Measurements from ENCODE around the gene ASCC1. TPM values are rescaled to one million over a fixed set of nuclear protein-coding genes. Genes with fewer than 3 reads are reported as not detected.

The ASCC1 gene
- total RNA-seq, 4 donors from 2014 or later, result 13.4 to 34.0 (median 20.5) TPM

DNA sequence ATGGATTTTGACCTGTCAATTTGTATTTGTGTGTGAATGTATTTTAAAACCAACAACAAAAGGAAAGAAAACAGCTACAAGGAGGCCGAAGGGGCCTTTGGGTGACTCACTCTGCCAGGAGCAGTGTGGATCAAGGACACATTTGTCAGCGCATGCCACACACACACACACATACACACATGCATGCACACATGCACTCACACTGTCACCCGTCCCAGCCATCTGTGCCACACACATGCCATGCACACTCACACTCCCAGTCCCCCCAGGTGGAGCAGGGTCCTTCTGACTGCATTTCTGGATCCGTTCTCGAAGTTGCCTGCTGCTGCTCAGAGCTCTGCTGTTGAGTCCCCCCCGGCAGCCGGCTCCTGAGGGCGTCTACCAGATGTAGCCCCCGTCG lies 153.7 kb downstream of the ASCC1 start:
- in situ Hi-C loops (cut with MboI; ENCODE audit: low pct_ligation_motif_present in 1 of 4, low pct_unique_long_range_greater_than_20kb in 1 of 4, low sequenced_read_pairs in 3 of 4) (loop anchor here in 2 of 4 donors (25.0 kb wide), 1 partner anchor 275 kb away; no protein-coding TSS in a partner anchor), intact Hi-C loops (cut with DNase I; ENCODE audit: low total_unique reads) (no loop called here)
- peaks cover 0 to 6% (median 2%) of the 10 kb centered on the region in 4 donors for H3K4me1 ChIP-seq
- no peak overlapping the region for H3K27ac ChIP-seq
- no peak overlapping the region for H3K4me3 ChIP-seq
- 94% methylated on average over 10 of the region's 10 CpGs; no CpG with 5 or more reads in 1 of the 2 donors for WGBS, 2 donors (ENCODE audit: low coverage in 1 of 2)
- H3K36me3 ChIP-seq, result no peaks in the 10 kb centered on the region
- TF ChIP-seq POLR2A (IDR thresholded peaks at IDR 0.05) (no peak), CTCF (IDR thresholded peaks at IDR 0.05) (no peak), POLR2AphosphoS5 (IDR thresholded peaks at IDR 0.05) (no peak), EP300 (IDR thresholded peaks at IDR 0.05; ENCODE audit: low read depth) (no peak)
- H3K27me3 ChIP-seq, result no peaks in the 10 kb centered on the region
- no peak for DNase-seq
- no peaks in the 10 kb centered on the region for H3K9me3 ChIP-seq

DNA sequence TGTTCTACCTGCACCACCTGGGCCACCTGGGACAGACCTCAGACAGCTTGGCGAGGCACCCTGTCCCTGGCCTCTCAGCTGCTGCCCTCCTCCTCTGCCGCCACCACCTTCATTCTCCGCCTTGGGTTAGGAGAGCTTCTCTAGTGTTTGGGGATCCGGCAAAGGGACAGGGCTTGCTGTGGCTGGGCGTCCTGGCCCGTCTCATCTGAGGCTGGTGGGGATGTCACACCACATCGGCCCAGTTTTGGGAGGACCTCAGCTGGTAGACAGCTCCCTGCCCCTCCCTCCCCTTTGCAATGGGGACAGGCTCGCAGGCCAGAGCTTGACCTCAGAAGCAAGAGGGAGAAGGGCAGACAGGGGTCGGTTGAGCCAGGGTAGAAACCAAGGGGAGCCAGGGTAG lies 154.1 kb downstream of the ASCC1 start:
- intact Hi-C loops (cut with DNase I; ENCODE audit: low total_unique reads) (no loop called here), in situ Hi-C loops (cut with MboI; ENCODE audit: low pct_ligation_motif_present in 1 of 4, low pct_unique_long_range_greater_than_20kb in 1 of 4, low sequenced_read_pairs in 3 of 4) (loop anchor here in 2 of 4 donors (25.0 kb wide), 1 partner anchor 275 kb away; no protein-coding TSS in a partner anchor)
- Histone ChIP-seq H3K27me3 (no peaks in the 10 kb centered on the region), H3K36me3 (no peaks in the 10 kb centered on the region), H3K4me3 (no peak overlapping the region), H3K4me1 (peaks cover 0 to 6% (median 2%) of the 10 kb centered on the region in 4 donors), H3K9me3 (no peaks in the 10 kb centered on the region), H3K27ac (no peak overlapping the region)
- DNase-seq, result no peak
- TF ChIP-seq CTCF (IDR thresholded peaks at IDR 0.05), result no peak
- no peak for TF ChIP-seq POLR2A (IDR thresholded peaks at IDR 0.05)
- TF ChIP-seq EP300 (IDR thresholded peaks at IDR 0.05; ENCODE audit: low read depth), result no peak
- TF ChIP-seq POLR2AphosphoS5 (IDR thresholded peaks at IDR 0.05), result no peak
- WGBS, 2 donors (ENCODE audit: low coverage in 1 of 2), result 89% methylated on average over 8 of the region's 9 CpGs; no CpG with 5 or more reads in 1 of the 2 donors

GRCh38 chr10:72061491-72061890 lies 154.6 kb downstream of the ASCC1 start:
- DNase-seq, result no peak
- in situ Hi-C loops (cut with MboI; ENCODE audit: low pct_ligation_motif_present in 1 of 4, low pct_unique_long_range_greater_than_20kb in 1 of 4, low sequenced_read_pairs in 3 of 4) (loop anchor here in 2 of 4 donors (25.0 kb wide), 1 partner anchor 276 kb away; no protein-coding TSS in a partner anchor), intact Hi-C loops (cut with DNase I; ENCODE audit: low total_unique reads) (no loop called here)
- Histone ChIP-seq H3K36me3 (no peaks in the 10 kb centered on the region), H3K4me3 (no peak overlapping the region), H3K27me3 (no peaks in the 10 kb centered on the region), H3K9me3 (no peaks in the 10 kb centered on the region), H3K27ac (no peak overlapping the region), H3K4me1 (peaks cover 0 to 6% (median 2%) of the 10 kb centered on the region in 4 donors)
- no peak for TF ChIP-seq EP300 (IDR thresholded peaks at IDR 0.05; ENCODE audit: low read depth)
- no peak for TF ChIP-seq POLR2A (IDR thresholded peaks at IDR 0.05)
- TF ChIP-seq CTCF (IDR thresholded peaks at IDR 0.05), result no peak
- TF ChIP-seq POLR2AphosphoS5 (IDR thresholded peaks at IDR 0.05), result no peak
- WGBS, 2 donors (ENCODE audit: low coverage in 1 of 2), result 78% methylated on average over 5 of the region's 5 CpGs; no CpG with 5 or more reads in 1 of the 2 donors

GRCh38 chr10:72059843-72060822 lies 155.9 kb downstream of the ASCC1 start:
- Histone ChIP-seq H3K4me3 (no peak overlapping the region), H3K4me1 (peaks cover 0 to 6% (median 2%) of the 10 kb centered on the region in 4 donors), H3K36me3 (no peaks in the 10 kb centered on the region), H3K9me3 (no peaks in the 10 kb centered on the region), H3K27me3 (no peaks in the 10 kb centered on the region), H3K27ac (no peak overlapping the region)
- in situ Hi-C loops (cut with MboI; ENCODE audit: low pct_ligation_motif_present in 1 of 4, low pct_unique_long_range_greater_than_20kb in 1 of 4, low sequenced_read_pairs in 3 of 4) (loop anchor here in 2 of 4 donors (25.0 kb wide), 1 partner anchor 277 kb away; no protein-coding TSS in a partner anchor), intact Hi-C loops (cut with DNase I; ENCODE audit: low total_unique reads) (no loop called here)
- no peak for TF ChIP-seq POLR2AphosphoS5 (IDR thresholded peaks at IDR 0.05)
- no peak for TF ChIP-seq EP300 (IDR thresholded peaks at IDR 0.05; ENCODE audit: low read depth)
- TF ChIP-seq POLR2A (IDR thresholded peaks at IDR 0.05), result no peak
- no peak for TF ChIP-seq CTCF (IDR thresholded peaks at IDR 0.05)
- DNase-seq, result no peak
- WGBS, 2 donors (ENCODE audit: low coverage in 1 of 2), result 78 to 87% methylated on average over 3 to 19 of the region's 19 CpGs
